ENCODE data around the gene COL27A1. TPM values are rescaled to one million over a fixed set of nuclear protein-coding genes. Genes with fewer than 3 reads are reported as not detected.

The COL27A1 gene
- total RNA-seq, 1 donor from 2014 or later, result 61.4 TPM

DNA sequence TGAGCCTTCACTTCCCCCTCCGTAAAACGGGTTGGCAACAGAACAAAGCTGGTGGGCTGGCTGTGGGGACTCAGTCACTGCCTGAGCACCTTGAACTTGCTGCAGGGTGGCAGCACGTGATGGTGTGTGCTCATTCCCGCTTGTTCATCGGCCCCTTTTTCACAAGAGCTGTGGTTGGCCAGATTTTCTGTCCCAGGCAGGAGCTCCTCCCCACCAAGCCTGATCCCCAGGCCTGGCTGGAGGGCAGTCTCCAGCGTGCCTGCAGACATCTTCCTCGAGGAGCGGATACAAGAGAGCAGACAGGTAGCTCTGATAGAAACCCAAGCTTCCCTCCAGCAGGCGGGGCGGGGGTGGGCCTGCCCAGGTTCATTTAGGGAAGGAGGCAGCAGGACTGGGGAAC, 105.7 kb downstream of the COL27A1 start:
- TF ChIP-seq, protein P1, sequence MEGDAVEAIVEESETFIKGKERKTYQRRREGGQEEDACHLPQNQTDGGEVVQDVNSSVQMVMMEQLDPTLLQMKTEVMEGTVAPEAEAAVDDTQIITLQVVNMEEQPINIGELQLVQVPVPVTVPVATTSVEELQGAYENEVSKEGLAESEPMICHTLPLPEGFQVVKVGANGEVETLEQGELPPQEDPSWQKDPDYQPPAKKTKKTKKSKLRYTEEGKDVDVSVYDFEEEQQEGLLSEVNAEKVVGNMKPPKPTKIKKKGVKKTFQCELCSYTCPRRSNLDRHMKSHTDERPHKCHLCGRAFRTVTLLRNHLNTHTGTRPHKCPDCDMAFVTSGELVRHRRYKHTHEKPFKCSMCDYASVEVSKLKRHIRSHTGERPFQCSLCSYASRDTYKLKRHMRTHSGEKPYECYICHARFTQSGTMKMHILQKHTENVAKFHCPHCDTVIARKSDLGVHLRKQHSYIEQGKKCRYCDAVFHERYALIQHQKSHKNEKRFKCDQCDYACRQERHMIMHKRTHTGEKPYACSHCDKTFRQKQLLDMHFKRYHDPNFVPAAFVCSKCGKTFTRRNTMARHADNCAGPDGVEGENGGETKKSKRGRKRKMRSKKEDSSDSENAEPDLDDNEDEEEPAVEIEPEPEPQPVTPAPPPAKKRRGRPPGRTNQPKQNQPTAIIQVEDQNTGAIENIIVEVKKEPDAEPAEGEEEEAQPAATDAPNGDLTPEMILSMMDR (IDR thresholded peaks at IDR 0.05; ENCODE audit: unreplicated experiment), result no peak
- Mint-ChIP-seq H3K4me1 (ENCODE audit: unreplicated experiment) (no peaks in the 10 kb centered on the region), H3K4me3 (ENCODE audit: unreplicated experiment) (no peak overlapping the region), H3K36me3 (ENCODE audit: low read depth, unreplicated experiment) (peaks cover 6% of the 10 kb centered on the region), H3K27me3 (ENCODE audit: unreplicated experiment) (peaks cover 11% of the 10 kb centered on the region), H3K27ac (ENCODE audit: unreplicated experiment) (no peak overlapping the region), H3K9me3 (ENCODE audit: unreplicated experiment) (no peaks in the 10 kb centered on the region)
- no peak for DNase-seq (ENCODE audit: low spot score)

DNA sequence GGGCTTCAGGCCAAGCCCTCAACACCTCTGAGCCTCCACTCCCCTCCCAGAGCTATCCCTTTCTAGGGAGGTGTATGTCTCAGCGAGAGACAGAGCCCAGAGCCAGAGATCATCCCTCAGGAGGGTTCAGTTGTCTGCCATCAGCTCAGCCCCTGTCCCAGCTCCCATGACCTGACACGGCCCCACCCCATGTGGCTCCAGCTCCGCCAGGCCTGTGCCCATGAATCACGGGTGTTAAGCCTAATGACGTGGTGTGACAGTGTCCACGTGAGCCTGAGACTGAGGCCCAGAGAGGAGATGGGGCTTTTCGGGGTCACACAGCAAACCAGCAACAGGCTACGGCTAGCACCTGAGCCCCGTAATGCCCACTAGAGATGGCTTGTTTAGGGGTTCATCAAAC, 106.7 kb downstream of the COL27A1 start:
- no peak overlapping the region for H3K4me3 Mint-ChIP-seq (ENCODE audit: unreplicated experiment)
- H3K4me1 Mint-ChIP-seq (ENCODE audit: unreplicated experiment), result no peaks in the 10 kb centered on the region
- H3K36me3 Mint-ChIP-seq (ENCODE audit: low read depth, unreplicated experiment), result peaks cover 10% of the 10 kb centered on the region
- H3K27ac Mint-ChIP-seq (ENCODE audit: unreplicated experiment), result no peak overlapping the region
- no peak for DNase-seq (ENCODE audit: low spot score)
- H3K9me3 Mint-ChIP-seq (ENCODE audit: unreplicated experiment), result no peaks in the 10 kb centered on the region
- TF ChIP-seq, protein P1 (IDR thresholded peaks at IDR 0.05; ENCODE audit: unreplicated experiment), result no peak
- H3K27me3 Mint-ChIP-seq (ENCODE audit: unreplicated experiment), result peaks cover 8% of the 10 kb centered on the region

DNA sequence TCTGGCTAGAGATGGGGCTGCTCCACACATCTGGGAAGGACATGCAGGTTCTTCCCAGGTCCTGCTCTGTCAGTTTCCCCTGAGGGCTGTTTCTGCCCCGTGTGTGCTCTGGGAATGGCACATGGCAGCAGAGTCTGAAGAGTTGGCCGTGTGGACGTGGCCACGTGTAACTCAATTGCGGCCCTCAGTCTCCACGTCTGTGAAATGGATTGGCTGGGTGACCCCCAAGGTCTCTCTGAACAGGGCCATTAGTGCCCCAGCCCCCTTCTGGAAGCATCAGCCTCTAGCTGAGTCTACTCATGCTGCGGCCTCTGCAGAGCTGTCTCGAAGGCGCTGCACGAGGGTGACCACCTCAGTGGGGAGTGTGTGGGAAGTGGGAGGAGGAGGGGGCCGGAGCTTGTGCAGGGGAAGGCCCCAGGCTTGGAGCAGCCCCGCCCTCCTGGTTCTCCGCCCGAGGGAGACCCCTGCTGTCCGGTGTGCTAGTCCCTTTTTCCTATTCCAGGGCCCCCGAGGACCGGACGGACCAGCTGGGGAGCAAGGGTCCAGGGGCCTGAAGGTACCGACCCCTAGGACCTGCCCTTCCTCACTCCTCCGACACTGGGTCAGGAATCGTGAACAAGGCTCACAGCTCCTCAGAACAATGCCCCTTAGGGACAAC, 108.6 kb downstream of the COL27A1 start:
- H3K4me1 Mint-ChIP-seq (ENCODE audit: unreplicated experiment), result no peaks in the 10 kb centered on the region
- H3K27ac Mint-ChIP-seq (ENCODE audit: unreplicated experiment), result no peak overlapping the region
- no peak overlapping the region for H3K4me3 Mint-ChIP-seq (ENCODE audit: unreplicated experiment)
- H3K27me3 Mint-ChIP-seq (ENCODE audit: unreplicated experiment), result peaks cover 8% of the 10 kb centered on the region
- TF ChIP-seq, protein P1 (IDR thresholded peaks at IDR 0.05; ENCODE audit: unreplicated experiment), result no peak
- peaks cover 19% of the 10 kb centered on the region for H3K36me3 Mint-ChIP-seq (ENCODE audit: low read depth, unreplicated experiment)
- H3K9me3 Mint-ChIP-seq (ENCODE audit: unreplicated experiment), result no peaks in the 10 kb centered on the region
- DNase-seq (ENCODE audit: low spot score), result peak; percentile 20

DNA sequence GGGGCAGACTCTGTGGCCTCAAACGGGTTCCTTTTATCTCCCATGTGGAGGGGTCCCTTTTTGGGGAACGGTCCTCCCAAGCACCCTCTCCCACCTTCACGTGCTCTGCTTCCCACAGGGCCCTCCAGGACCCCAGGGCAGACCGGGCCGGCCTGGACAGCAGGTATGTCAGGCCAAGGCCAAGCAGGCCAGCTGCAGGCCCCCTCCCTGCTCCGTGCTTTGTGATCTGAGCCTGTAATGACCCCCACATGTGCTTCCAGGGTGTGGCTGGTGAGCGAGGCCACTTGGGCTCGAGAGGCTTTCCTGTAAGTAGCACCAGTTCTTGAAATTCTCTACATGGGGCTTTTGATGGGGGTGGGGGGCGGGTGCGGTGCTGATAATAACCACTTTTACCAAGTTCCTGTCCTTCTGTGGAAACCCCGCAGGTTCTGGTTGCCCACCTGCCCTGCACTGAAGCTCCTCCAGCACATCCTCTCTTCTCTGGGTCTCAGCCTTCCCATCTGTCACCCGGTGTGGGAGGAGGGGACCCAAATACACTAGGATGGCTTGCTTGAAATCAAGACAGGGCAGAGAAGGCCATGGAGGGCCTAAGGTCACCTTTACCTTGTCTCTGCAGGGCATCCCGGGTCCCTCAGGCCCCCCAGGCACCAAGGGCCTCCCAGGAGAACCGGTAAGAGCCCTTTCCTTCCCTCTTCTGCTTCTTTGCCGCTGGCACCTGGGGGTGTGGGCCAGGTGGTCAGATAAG, 109.6 kb downstream of the COL27A1 start:
- H3K36me3 Mint-ChIP-seq (ENCODE audit: low read depth, unreplicated experiment), result peaks cover 24% of the 10 kb centered on the region
- no peaks in the 10 kb centered on the region for H3K9me3 Mint-ChIP-seq (ENCODE audit: unreplicated experiment)
- H3K4me3 Mint-ChIP-seq (ENCODE audit: unreplicated experiment), result no peak overlapping the region
- H3K4me1 Mint-ChIP-seq (ENCODE audit: unreplicated experiment), result no peaks in the 10 kb centered on the region
- H3K27me3 Mint-ChIP-seq (ENCODE audit: unreplicated experiment), result peaks cover 8% of the 10 kb centered on the region
- DNase-seq (ENCODE audit: low spot score), result no peak
- H3K27ac Mint-ChIP-seq (ENCODE audit: unreplicated experiment), result no peak overlapping the region
- TF ChIP-seq, protein P1 (IDR thresholded peaks at IDR 0.05; ENCODE audit: unreplicated experiment), result no peak

DNA sequence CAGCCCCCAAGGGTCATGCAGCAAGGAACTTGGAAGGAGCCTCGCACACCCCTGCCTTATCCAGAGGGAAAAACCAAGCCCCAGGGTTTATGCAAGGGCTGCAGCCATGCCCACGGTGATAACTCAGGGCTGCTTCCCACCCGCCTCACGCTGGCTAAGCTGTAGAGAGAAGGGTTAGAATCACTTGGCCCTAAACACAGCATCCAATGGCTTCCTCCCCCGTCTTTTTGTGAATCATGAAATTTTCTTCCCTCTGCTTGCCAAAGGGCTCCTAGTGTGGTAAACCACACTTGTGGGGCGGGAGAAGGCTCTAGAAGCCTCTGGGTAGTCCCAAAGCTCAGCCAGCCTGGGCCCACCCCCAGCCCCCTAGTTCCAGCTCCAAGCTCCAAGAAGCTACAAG, 111.6 kb downstream of the COL27A1 start:
- TF ChIP-seq, protein P1 (IDR thresholded peaks at IDR 0.05; ENCODE audit: unreplicated experiment), result no peak
- no peak for DNase-seq (ENCODE audit: low spot score)
- no peak overlapping the region for H3K27ac Mint-ChIP-seq (ENCODE audit: unreplicated experiment)
- H3K36me3 Mint-ChIP-seq (ENCODE audit: low read depth, unreplicated experiment), result peaks cover 28% of the 10 kb centered on the region
- H3K9me3 Mint-ChIP-seq (ENCODE audit: unreplicated experiment), result no peaks in the 10 kb centered on the region
- peaks cover 4% of the 10 kb centered on the region for H3K27me3 Mint-ChIP-seq (ENCODE audit: unreplicated experiment)
- no peak overlapping the region for H3K4me3 Mint-ChIP-seq (ENCODE audit: unreplicated experiment)
- H3K4me1 Mint-ChIP-seq (ENCODE audit: unreplicated experiment), result no peaks in the 10 kb centered on the region

All from endothelial cell (in vitro differentiated cells).